ENCODE results near the gene COPE. TPM values are rescaled to one million over a fixed set of nuclear protein-coding genes. Genes with fewer than 3 reads are reported as not detected.

The COPE gene
- polyA plus RNA-seq, 1 experiment: 309 TPM

DNA sequence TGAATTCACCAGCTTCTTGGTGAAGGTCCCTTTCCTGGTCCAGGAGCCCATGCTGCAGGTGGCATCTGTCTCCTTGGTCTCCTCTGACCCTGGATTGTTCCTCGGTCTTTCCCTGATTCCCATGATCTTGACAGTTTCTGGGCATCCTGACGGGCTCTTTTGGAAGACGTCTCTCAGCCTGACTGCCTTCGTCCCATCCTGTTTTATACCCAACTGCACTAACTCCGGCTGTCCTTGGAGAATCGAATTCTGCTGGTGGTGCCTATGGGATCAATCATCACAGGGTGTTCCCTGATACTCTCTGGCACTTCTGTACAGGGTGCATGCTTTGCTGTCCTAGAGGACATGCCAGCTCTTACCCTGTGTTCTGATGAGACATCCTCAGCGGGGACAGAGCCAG is 42.3 kb downstream of the COPE start:
- Histone ChIP-seq H3K4me3 (ENCODE audit: low read depth, low read length) (no peak overlapping the region), H3K27me3 (ENCODE audit: control insufficient read depth, insufficient read depth, low read length) (no peaks in the 10 kb centered on the region), H3K36me3 (ENCODE audit: control insufficient read depth, insufficient read depth, low read length) (no peaks in the 10 kb centered on the region; the same call in 1 of the 2 replicates)
- ChIA-PET POLR2A (no interaction called here), CTCF (interaction anchor here (0.8 to 1.7 kb wide), 3 partner anchors 10 to 29 kb away, joined by 3 to 7 read pairs (median 3); no protein-coding TSS in a partner anchor)
- DNase-seq (ENCODE audit: low read depth): no peak
- TF ChIP-seq, protein P1, sequence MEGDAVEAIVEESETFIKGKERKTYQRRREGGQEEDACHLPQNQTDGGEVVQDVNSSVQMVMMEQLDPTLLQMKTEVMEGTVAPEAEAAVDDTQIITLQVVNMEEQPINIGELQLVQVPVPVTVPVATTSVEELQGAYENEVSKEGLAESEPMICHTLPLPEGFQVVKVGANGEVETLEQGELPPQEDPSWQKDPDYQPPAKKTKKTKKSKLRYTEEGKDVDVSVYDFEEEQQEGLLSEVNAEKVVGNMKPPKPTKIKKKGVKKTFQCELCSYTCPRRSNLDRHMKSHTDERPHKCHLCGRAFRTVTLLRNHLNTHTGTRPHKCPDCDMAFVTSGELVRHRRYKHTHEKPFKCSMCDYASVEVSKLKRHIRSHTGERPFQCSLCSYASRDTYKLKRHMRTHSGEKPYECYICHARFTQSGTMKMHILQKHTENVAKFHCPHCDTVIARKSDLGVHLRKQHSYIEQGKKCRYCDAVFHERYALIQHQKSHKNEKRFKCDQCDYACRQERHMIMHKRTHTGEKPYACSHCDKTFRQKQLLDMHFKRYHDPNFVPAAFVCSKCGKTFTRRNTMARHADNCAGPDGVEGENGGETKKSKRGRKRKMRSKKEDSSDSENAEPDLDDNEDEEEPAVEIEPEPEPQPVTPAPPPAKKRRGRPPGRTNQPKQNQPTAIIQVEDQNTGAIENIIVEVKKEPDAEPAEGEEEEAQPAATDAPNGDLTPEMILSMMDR (IDR thresholded peaks at IDR 0.05; ENCODE audit: insufficient read depth, low read depth, low read length): no peak

DNA sequence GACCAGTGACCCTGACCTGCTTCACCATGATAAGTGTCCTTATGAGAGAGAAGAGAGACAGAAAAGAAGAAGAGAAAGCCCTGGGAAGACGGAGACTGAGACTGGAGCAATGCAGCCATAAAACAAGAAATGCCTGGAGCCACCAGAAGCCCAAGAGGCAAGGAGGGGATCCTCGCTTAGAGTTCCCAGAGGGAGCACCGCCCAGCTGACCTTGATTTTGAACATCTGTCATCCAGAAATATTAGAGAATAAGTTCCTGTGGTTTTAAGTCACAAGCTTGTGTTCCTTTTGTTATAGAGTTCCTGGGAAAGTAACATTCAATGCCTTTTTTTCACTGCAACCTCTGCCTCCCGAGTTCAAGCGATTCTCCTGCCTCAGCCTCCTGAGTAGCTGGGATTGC is 43.5 kb downstream of the COPE start:
- TF ChIP-seq, protein P1 (IDR thresholded peaks at IDR 0.05; ENCODE audit: insufficient read depth, low read depth, low read length): no peak
- peak; percentile 74 for DNase-seq (ENCODE audit: low read depth)
- POLR2A ChIA-PET: no interaction called here
- CTCF ChIA-PET: interaction anchor here (1.2 to 1.5 kb wide), 3 partner anchors 9 to 112 kb away, joined by 3 to 10 read pairs (median 9); no protein-coding TSS in a partner anchor
- Histone ChIP-seq H3K27me3 (ENCODE audit: control insufficient read depth, insufficient read depth, low read length) (no peaks in the 10 kb centered on the region), H3K4me3 (ENCODE audit: low read depth, low read length) (no peak overlapping the region), H3K36me3 (ENCODE audit: control insufficient read depth, insufficient read depth, low read length) (no peaks in the 10 kb centered on the region; the same call in 1 of the 2 replicates)

- POLR2A ChIA-PET: no interaction called here
- Histone ChIP-seq H3K27me3 (ENCODE audit: control insufficient read depth, insufficient read depth, low read length) (no peaks in the 10 kb centered on the region), H3K36me3 (ENCODE audit: control insufficient read depth, insufficient read depth, low read length) (peaks cover 13% of the 10 kb centered on the region), H3K4me3 (ENCODE audit: low read depth, low read length) (no peak overlapping the region)
- no peak for DNase-seq (ENCODE audit: low read depth)
- TF ChIP-seq, protein P1 (IDR thresholded peaks at IDR 0.05; ENCODE audit: insufficient read depth, low read depth, low read length): no peak
- CTCF ChIA-PET: no interaction called here
These were observed 47.6 kb downstream of the COPE start for GRCh38 chr19:18871543-18871942.

DNA sequence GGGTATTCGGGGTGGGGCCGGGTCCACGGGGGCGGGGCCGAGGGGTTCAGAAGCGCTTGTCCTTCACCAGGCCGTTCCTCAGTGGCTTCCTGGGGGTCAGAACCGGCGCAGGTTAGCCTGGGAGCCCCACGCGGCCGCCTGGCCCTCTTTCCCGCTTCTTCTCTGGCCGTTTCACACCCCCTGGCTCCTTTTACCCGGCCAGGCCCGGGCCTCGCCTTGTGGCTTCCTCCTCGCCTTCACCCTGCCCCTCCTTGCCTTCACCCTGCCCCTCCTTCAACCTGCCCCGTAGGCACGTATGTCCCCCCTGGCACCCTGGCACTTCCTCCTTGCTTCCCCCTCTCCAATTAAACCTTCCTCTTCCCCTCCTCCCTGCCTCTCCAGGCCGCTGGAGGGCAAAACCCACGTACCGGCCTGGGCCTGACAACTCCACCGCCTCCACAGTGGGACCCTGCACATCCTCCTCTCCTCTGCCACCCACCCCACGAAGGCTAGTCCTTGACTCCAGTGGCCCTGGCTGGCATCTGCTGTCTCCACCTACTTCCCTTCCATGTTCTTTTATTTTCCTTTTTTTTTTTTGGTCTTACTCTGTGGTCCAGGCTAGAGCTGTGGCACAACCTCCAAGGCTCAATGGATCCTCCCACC is 48.5 kb downstream of the COPE start:
- TF ChIP-seq, protein P1 (IDR thresholded peaks at IDR 0.05; ENCODE audit: insufficient read depth, low read depth, low read length): no peak
- Histone ChIP-seq H3K4me3 (ENCODE audit: low read depth, low read length) (no peak overlapping the region), H3K36me3 (ENCODE audit: control insufficient read depth, insufficient read depth, low read length) (peaks cover 19% of the 10 kb centered on the region), H3K27me3 (ENCODE audit: control insufficient read depth, insufficient read depth, low read length) (no peaks in the 10 kb centered on the region)
- ChIA-PET POLR2A (no interaction called here), CTCF (interaction anchor here (0.8 kb wide), 1 partner anchor 116 kb away, joined by 4 read pairs; no protein-coding TSS in a partner anchor)
- DNase-seq (ENCODE audit: low read depth): no peak

GRCh38 chr19:18869781-18870530 is 49.2 kb downstream of the COPE start:
- ChIA-PET CTCF (no interaction called here), POLR2A (no interaction called here)
- Histone ChIP-seq H3K36me3 (ENCODE audit: control insufficient read depth, insufficient read depth, low read length) (peaks cover 24% of the 10 kb centered on the region), H3K27me3 (ENCODE audit: control insufficient read depth, insufficient read depth, low read length) (no peaks in the 10 kb centered on the region), H3K4me3 (ENCODE audit: low read depth, low read length) (no peak overlapping the region)
- TF ChIP-seq, protein P1 (IDR thresholded peaks at IDR 0.05; ENCODE audit: insufficient read depth, low read depth, low read length): no peak
- DNase-seq (ENCODE audit: low read depth): no peak

Measured in BJ (cell line).